Measurements from ENCODE around the gene MGAT4A. TPM values are rescaled to one million over a fixed set of nuclear protein-coding genes. Genes with fewer than 3 reads are reported as not detected.

Gene MGAT4A
- total and polyA plus RNA-seq, 9 of the 15 experiments (the other 6 are each of a cell fraction or from before 2014, with no cell fraction given) = 0.03 to 0.53 (median 0.18) TPM; not detected in 2

- 1% methylated on average over 9 of the region's 9 CpGs for WGBS (ENCODE audit: insufficient coverage, low coverage, missing lambda C conversion rate)
- TF ChIP-seq CUX1 (CRISPR knock-in tag; IDR thresholded peaks at IDR 0.05) (no peak), FIP1L1 (IDR thresholded peaks at IDR 0.05; ENCODE audit: low read depth, low read length, poor library complexity, severe bottlenecking) (no peak), CREM (IDR thresholded peaks at IDR 0.05; ENCODE audit: low read depth) (peak; percentile 21; the same call in 1 of the 2 replicates), RAD21 (CRISPR knock-in tag; conservative IDR thresholded peaks at IDR 0.05 in 1 of 2, IDR thresholded peaks at IDR 0.05 in 1 of 2) (peak in 1 of 2 experiments; percentile 45; a peak in 2 of 4 replicates), SMC3 (conservative IDR thresholded peaks at IDR 0.05; ENCODE audit: insufficient read depth, low read depth, low read length) (0 out of 2 replicates have a peak, but pooled peaks have one; percentile 26), CTCF (IDR thresholded peaks at IDR 0.05 in 2 of 3, conservative IDR thresholded peaks at IDR 0.05 in 1 of 3; ENCODE audit: insufficient read depth in 2 of 3, low read depth in 1 of 3, low read length in 3 of 3) (peak; percentile 53 to 67 (median 63)), CEBPG (CRISPR knock-in tag; IDR thresholded peaks at IDR 0.05) (no peak), CEBPG (tag; conservative IDR thresholded peaks at IDR 0.05 in 1 of 2, IDR thresholded peaks at IDR 0.05 in 1 of 2) (no peak), SMARCC2 (IDR thresholded peaks at IDR 0.05; ENCODE audit: low read depth) (no peak), MCM2 (IDR thresholded peaks at IDR 0.05; ENCODE audit: low read depth) (no peak)
- TF ChIP-seq, protein P1, sequence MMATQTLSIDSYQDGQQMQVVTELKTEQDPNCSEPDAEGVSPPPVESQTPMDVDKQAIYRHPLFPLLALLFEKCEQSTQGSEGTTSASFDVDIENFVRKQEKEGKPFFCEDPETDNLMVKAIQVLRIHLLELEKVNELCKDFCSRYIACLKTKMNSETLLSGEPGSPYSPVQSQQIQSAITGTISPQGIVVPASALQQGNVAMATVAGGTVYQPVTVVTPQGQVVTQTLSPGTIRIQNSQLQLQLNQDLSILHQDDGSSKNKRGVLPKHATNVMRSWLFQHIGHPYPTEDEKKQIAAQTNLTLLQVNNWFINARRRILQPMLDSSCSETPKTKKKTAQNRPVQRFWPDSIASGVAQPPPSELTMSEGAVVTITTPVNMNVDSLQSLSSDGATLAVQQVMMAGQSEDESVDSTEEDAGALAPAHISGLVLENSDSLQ (IDR thresholded peaks at IDR 0.05) = 0 out of 2 replicates have a peak, but pooled peaks have one; percentile 23
Measured at GRCh38 chr2:98634406-98635092, 96.4 kb downstream of the MGAT4A start.

More at GRCh38 chr2:98634406-98635092, 96.4 kb downstream of the MGAT4A start:
- H3K27me3 ChIP-seq (ENCODE audit: control insufficient read depth in 2 of 2, insufficient read depth in 2 of 2, low read length in 2 of 2) = peaks cover 19 to 38% of the 10 kb centered on the region in 2 experiments; a peak in 4 of 5 replicates
- in situ Hi-C loops (cut with MboI) = no loop called here
- no peak overlapping the region; the same call in 1 of the 2 replicates for H3K4me2 ChIP-seq (ENCODE audit: insufficient read depth, low read length)
- CTCF ChIA-PET (ENCODE audit: low intra/inter-chr PET ratio) = no interaction called here
- peak; percentile 97 for ATAC-seq
- intact Hi-C loops (cut with micrococcal nuclease) = no loop called here
- no peak overlapping the region for H3K27ac ChIP-seq (ENCODE audit: extremely low read depth, low read depth, low read length)
- no peaks in the 10 kb centered on the region for H3K9me3 ChIP-seq (replicated peaks; ENCODE audit: control insufficient read depth, insufficient read depth, low read depth, low read length)
- H3K4me3 ChIP-seq = no peak overlapping the region
- H3K9ac ChIP-seq (ENCODE audit: insufficient read depth in 1 of 2, low read depth in 2 of 2, low read length in 2 of 2) = no peak overlapping the region
- BruUV-seq (replicated peaks) = no TSS peak
- POLR2A ChIA-PET = interaction anchor here (1.1 kb wide), 1 partner anchor 9 kb away, joined by 3 read pairs; no protein-coding TSS in a partner anchor
- H4K20me1 ChIP-seq (replicated peaks; ENCODE audit: control insufficient read depth, insufficient read depth, low read length) = peaks cover 3% of the 10 kb centered on the region; the same call in 1 of the 2 replicates
- H3K9me1 ChIP-seq (ENCODE audit: control insufficient read depth, insufficient read depth, low read length) = no peaks in the 10 kb centered on the region
- no peaks in the 10 kb centered on the region; a peak in 1 of 5 replicates for H3K4me1 ChIP-seq (replicated peaks in 1 of 2; ENCODE audit: control insufficient read depth in 2 of 2, insufficient read depth in 2 of 2, low read length in 2 of 2)
- DNase-seq (ENCODE audit: extremely low read depth in 1 of 4, low spot score in 3 of 4) = peak; percentile 17 to 60 (median 26)
- peak; percentile 85 for FAIRE-seq
- H3K79me2 ChIP-seq (ENCODE audit: control insufficient read depth, insufficient read depth, low read length) = no peaks in the 10 kb centered on the region
- H2AFZ ChIP-seq (ENCODE audit: low read depth, low read length) = peak overlapping the region; percentile 26; the same call in 1 of the 2 replicates
- H3K36me3 ChIP-seq (ENCODE audit: control insufficient read depth, insufficient read depth, low read length) = no peaks in the 10 kb centered on the region

Data from K562 (cell line).